Neural progenitor cell (in vitro differentiated cells): Measurements from ENCODE around the gene IFI6. TPM values are rescaled to one million over a fixed set of nuclear protein-coding genes. Genes with fewer than 3 reads are reported as not detected.

Source experiments
- DNase-seq: peaks from one replicate; pipeline ENCODE4 v3.0.0-alpha.2; 2016; ENCODE audit warnings: low spot score
- H2AFZ ChIP-seq: fragments of 200-600 bp; sonication (generic); replicated peaks from 2 replicates; pipeline ENCODE4 v1.6.1; 2016; ENCODE audit warnings: antibody characterized with exemption
- H3F3A ChIP-seq: fragments of 200-600 bp; sonication (generic); 2 replicates; pipeline ENCODE4 v1.6.1; 2016; ENCODE audit warnings: antibody characterized with exemption, low read depth
- H3K27ac ChIP-seq: fragments of 200-600 bp; sonication (generic); 2 replicates; pipeline ENCODE4 v1.5.1; 2016; ENCODE audit warnings: mild to moderate bottlenecking
- H3K27me3 ChIP-seq: fragments of 200-600 bp; sonication (generic); 2 replicates; pipeline ENCODE4 v1.6.1; 2016; ENCODE audit warnings: mild to moderate bottlenecking, moderate library complexity
- H3K36me3 ChIP-seq: fragments of 200-600 bp; sonication (generic); 2 replicates; pipeline ENCODE4 v1.5.1; 2016
- H3K4me1 ChIP-seq: fragments of 200-600 bp; sonication (generic); 2 replicates; pipeline ENCODE4 v1.6.1; 2016; ENCODE audit warnings: mixed run types
- H3K4me2 ChIP-seq: fragments of 200-600 bp; sonication (generic); 2 replicates; pipeline ENCODE4 v1.6.1; 2016
- H3K4me3 ChIP-seq: fragments of 200-600 bp; sonication (generic); 2 replicates; pipeline ENCODE4 v1.5.1; 2016
- H3K79me2 ChIP-seq: fragments of 200-600 bp; sonication (generic); 2 replicates; pipeline ENCODE4 v1.6.1; 2016; ENCODE audit warnings: low read depth
- H3K9ac ChIP-seq: fragments of 200-600 bp; sonication (generic); 2 replicates; pipeline ENCODE4 v1.6.1; 2016
- H3K9me3 ChIP-seq: fragments of 200-600 bp; sonication (generic); 2 replicates; pipeline ENCODE4 v1.5.1; 2016; ENCODE audit warnings: low read depth
- H4K20me1 ChIP-seq: fragments of 200-600 bp; sonication (generic); 2 replicates; pipeline ENCODE4 v1.6.1; 2016; ENCODE audit warnings: low read depth
- H3K27ac Mint-ChIP-seq: 3 replicates; pipeline ENCODE4 v1.8.0; 2021; ENCODE audit warnings: mixed read lengths
- H3K27me3 Mint-ChIP-seq: 2 replicates; pipeline ENCODE4 v1.8.0; 2022; ENCODE audit warnings: low read depth, mild to moderate bottlenecking, inconsistent platforms, moderate library complexity, mixed read lengths; ENCODE audit not compliant: insufficient read depth
- H3K36me3 Mint-ChIP-seq: 3 replicates; pipeline ENCODE4 v1.8.0; 2021; ENCODE audit warnings: mixed read lengths
- H3K4me1 Mint-ChIP-seq: 3 replicates; pipeline ENCODE4 v1.8.0; 2021; ENCODE audit warnings: mixed read lengths
- H3K4me3 Mint-ChIP-seq: 3 replicates; pipeline ENCODE4 v1.8.0; 2021; ENCODE audit warnings: mild to moderate bottlenecking, moderate library complexity, mixed read lengths
- H3K9me3 Mint-ChIP-seq: 3 replicates; pipeline ENCODE4 v1.8.0; 2020; ENCODE audit warnings: mixed read lengths
- CTCF ChIP-seq: fragments of 200-600 bp; sonication (generic); IDR thresholded peaks from 2 replicates; pipeline ENCODE4 v1.5.1; 2017; ENCODE audit warnings: antibody characterized with exemption, mild to moderate bottlenecking
- EZH2 ChIP-seq: fragments of 200-600 bp; sonication (generic); IDR thresholded peaks from 2 replicates; pipeline ENCODE4 v1.6.1; 2017; ENCODE audit warnings: antibody characterized with exemption, mild to moderate bottlenecking, moderate library complexity
- EZH2phosphoT487 ChIP-seq: fragments of 200-600 bp; sonication (generic); IDR thresholded peaks from 2 replicates; pipeline ENCODE4 v1.6.1; 2017; ENCODE audit warnings: antibody characterized with exemption
- total RNA-seq: library from RNA; depleted of rRNA; stranded (reverse); fragments of >200 nt; gene quantifications from 2 replicates; pipeline ENCODE4 v1.2.3, GENCODE V29; 2015; ENCODE audit warnings: low replicate concordance

Gene IFI6
- total RNA-seq, 1 donor from 2014 or later: 2.4 TPM

GRCh38 chr1:27650539-27651175 is 21.3 kb downstream of the IFI6 start:
- H3K4me2 ChIP-seq: peak overlapping the region; percentile 16
- H3K4me1 Mint-ChIP-seq: peaks cover 39% of the 10 kb centered on the region
- H3K27ac Mint-ChIP-seq: peak overlapping the region; percentile 82
- H3K27ac ChIP-seq: no peak overlapping the region
- no peaks in the 10 kb centered on the region for H3K9me3 ChIP-seq
- H3K27me3 Mint-ChIP-seq: peaks cover 10% of the 10 kb centered on the region
- peaks cover 27% of the 10 kb centered on the region for H3K4me1 ChIP-seq
- no peaks in the 10 kb centered on the region for H3K9me3 Mint-ChIP-seq
- peak overlapping the region; percentile 75 for H2AFZ ChIP-seq
- no peaks in the 10 kb centered on the region for H3K27me3 ChIP-seq
- no peaks in the 10 kb centered on the region for H3K79me2 ChIP-seq
- no peaks in the 10 kb centered on the region for H3K36me3 Mint-ChIP-seq
- H3F3A ChIP-seq: peaks cover 19% of the 10 kb centered on the region
- H3K4me3 ChIP-seq: no peak overlapping the region
- H3K36me3 ChIP-seq: no peaks in the 10 kb centered on the region
- peak; percentile 53 for DNase-seq
- TF ChIP-seq CTCF: no peak
- no peaks in the 10 kb centered on the region for H4K20me1 ChIP-seq
- H3K9ac ChIP-seq: no peak overlapping the region
- peak overlapping the region; percentile 2 for H3K4me3 Mint-ChIP-seq

- peak overlapping the region; percentile 16 for H3K4me2 ChIP-seq
- H3K9ac ChIP-seq: no peak overlapping the region
- H3K27ac ChIP-seq: no peak overlapping the region
- H3K4me1 ChIP-seq: peaks cover 22% of the 10 kb centered on the region
- peak overlapping the region; percentile 2 for H3K4me3 Mint-ChIP-seq
- H3K27me3 Mint-ChIP-seq: peaks cover 10% of the 10 kb centered on the region
- H3K9me3 Mint-ChIP-seq: no peaks in the 10 kb centered on the region
- H3K4me3 ChIP-seq: no peak overlapping the region
- H3F3A ChIP-seq: peaks cover 14% of the 10 kb centered on the region
- DNase-seq: no peak
- no peaks in the 10 kb centered on the region for H3K79me2 ChIP-seq
- no peaks in the 10 kb centered on the region for H3K36me3 ChIP-seq
- no peaks in the 10 kb centered on the region for H3K9me3 ChIP-seq
- no peaks in the 10 kb centered on the region for H3K36me3 Mint-ChIP-seq
- no peaks in the 10 kb centered on the region for H3K27me3 ChIP-seq
- peaks cover 38% of the 10 kb centered on the region for H3K4me1 Mint-ChIP-seq
- no peak for TF ChIP-seq CTCF
- no peak for TF ChIP-seq EZH2phosphoT487
- no peak for TF ChIP-seq EZH2
- H2AFZ ChIP-seq: no peak overlapping the region
- H4K20me1 ChIP-seq: no peaks in the 10 kb centered on the region
- peak overlapping the region; percentile 34 for H3K27ac Mint-ChIP-seq
Observed at GRCh38 chr1:27650171-27650538, 21.8 kb downstream of the IFI6 start.

GRCh38 chr1:27649306-27649635 is 22.7 kb downstream of the IFI6 start:
- Mint-ChIP-seq H3K4me3 (peak overlapping the region; percentile 42), H3K27ac (peak overlapping the region; percentile 88)
- H3K9ac ChIP-seq: no peak overlapping the region

More at GRCh38 chr1:27649306-27649635, 22.7 kb downstream of the IFI6 start:
- DNase-seq: no peak
- no peak overlapping the region for H2AFZ ChIP-seq
- H3K79me2 ChIP-seq: no peaks in the 10 kb centered on the region
- H3K27me3 Mint-ChIP-seq: peaks cover 10% of the 10 kb centered on the region
- no peak overlapping the region for H3K4me3 ChIP-seq
- peaks cover 11% of the 10 kb centered on the region for H3F3A ChIP-seq
- TF ChIP-seq EZH2: no peak
- no peak for TF ChIP-seq CTCF
- H3K9me3 ChIP-seq: no peaks in the 10 kb centered on the region
- H3K36me3 Mint-ChIP-seq: no peaks in the 10 kb centered on the region
- H3K4me2 ChIP-seq: no peak overlapping the region
- no peak overlapping the region for H3K27ac ChIP-seq
- no peaks in the 10 kb centered on the region for H3K9me3 Mint-ChIP-seq
- H3K4me1 Mint-ChIP-seq: peaks cover 34% of the 10 kb centered on the region
- H3K36me3 ChIP-seq: no peaks in the 10 kb centered on the region
- peaks cover 19% of the 10 kb centered on the region for H3K4me1 ChIP-seq
- H3K27me3 ChIP-seq: no peaks in the 10 kb centered on the region
- no peaks in the 10 kb centered on the region for H4K20me1 ChIP-seq
